ENCODE measurements around the gene DLGAP1. TPM values are rescaled to one million over a fixed set of nuclear protein-coding genes. Genes with fewer than 3 reads are reported as not detected.
A peak's percentile ranks its signal among the peaks of the same experiment; 100 is the strongest.

DLGAP1 gene
- total and polyA plus RNA-seq, 10 of the 15 experiments (the other 5 are each of a cell fraction or from before 2014, with no cell fraction given) = 0.23 to 27.6 (median 1.9) TPM

DNA sequence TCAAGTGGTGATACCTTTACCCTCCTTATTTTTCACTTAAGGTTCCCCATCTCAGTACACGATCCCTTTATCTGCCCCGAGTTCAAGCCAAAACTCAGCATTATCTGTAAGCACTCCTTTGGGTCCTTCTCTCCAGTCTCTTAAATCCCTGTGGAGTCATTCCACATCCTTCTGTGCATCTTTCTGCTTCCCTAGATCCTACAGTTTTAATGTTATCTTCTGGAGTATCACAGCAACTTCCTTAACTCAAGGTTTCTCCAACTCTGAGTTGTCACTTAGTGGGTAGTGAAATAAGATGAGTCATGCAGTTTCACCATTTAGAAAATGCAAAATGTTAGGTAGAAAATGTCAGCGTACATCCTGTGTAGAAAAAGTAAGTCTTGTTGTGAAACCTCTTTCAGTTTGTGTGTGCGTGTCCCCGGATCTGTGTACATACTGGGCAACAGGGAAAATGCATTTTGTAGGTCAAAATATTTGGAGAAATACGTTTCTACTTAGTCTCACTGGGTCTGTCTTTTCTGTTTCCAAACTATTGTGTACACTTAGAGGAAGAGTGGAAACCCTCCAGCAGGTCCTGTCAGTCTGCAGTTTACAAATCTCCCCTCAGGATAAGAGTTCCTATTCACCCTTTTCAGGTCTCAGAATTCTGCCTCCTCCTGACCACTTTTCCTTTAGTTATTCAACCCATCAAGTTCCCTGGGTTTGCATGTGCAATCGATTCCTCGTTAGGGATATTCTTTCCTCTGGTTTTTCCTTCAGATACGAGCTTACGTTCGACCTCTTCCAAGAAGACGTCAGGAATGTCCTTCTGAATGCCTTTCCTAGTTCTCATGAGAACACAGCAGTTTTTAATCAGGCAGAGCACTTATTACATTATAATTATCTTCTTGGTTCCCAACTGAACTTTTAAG lies 850.4 kb downstream of the DLGAP1 start:
- intact Hi-C loops (cut with micrococcal nuclease; ENCODE audit: unreplicated experiment) (loop anchor here (10.0 kb wide), 1 partner anchor 430 kb away; no protein-coding TSS in a partner anchor), in situ Hi-C loops (cut with MboI) (no loop called here)
- peak overlapping the region; percentile 56; the same call in 1 of the 2 replicates for H3K9ac ChIP-seq (ENCODE audit: control insufficient read depth, insufficient read depth, low read length)
- DNase-seq (ENCODE audit: low read depth, low spot score) (peak; percentile 80), ATAC-seq (peak; percentile 90), FAIRE-seq (peak; percentile 85)
- H4K20me1 ChIP-seq (ENCODE audit: control insufficient read depth, insufficient read depth) = no peaks in the 10 kb centered on the region
- peaks cover 25% of the 10 kb centered on the region for H3K4me1 ChIP-seq (ENCODE audit: control insufficient read depth, insufficient read depth, low read length)
- BruUV-seq (replicated peaks) = TSS peak; percentile 51
- ChIA-PET POLR2A (interaction anchor here (1.3 to 1.6 kb wide), 2 partner anchors 9 to 78 kb away, joined by 5 to 12 read pairs; no protein-coding TSS in a partner anchor), SMC1A (ENCODE audit: uncharacterized antibody, unreplicated experiment) (interaction anchor here (1.0 to 4.5 kb wide), 19 partner anchors 9 to 321 kb away, joined by 3 to 36 read pairs (median 5); no protein-coding TSS in a partner anchor), CTCF (interaction anchor here (0.9 to 4.9 kb wide), 12 partner anchors 9 to 322 kb away, joined by 3 to 44 read pairs (median 4); no protein-coding TSS in a partner anchor), RAD21 (ENCODE audit: unreplicated experiment) (interaction anchor here (1.0 to 2.1 kb wide), 7 partner anchors 8 to 326 kb away, joined by 4 to 18 read pairs (median 7); no protein-coding TSS in a partner anchor)
- H2AFZ ChIP-seq (ENCODE audit: control insufficient read depth, low read depth, low read length) = peak overlapping the region; percentile 84
- H3K9me3 ChIP-seq (replicated peaks; ENCODE audit: control insufficient read depth, insufficient read depth, low read length) = no peaks in the 10 kb centered on the region
- H3K79me2 ChIP-seq (ENCODE audit: control insufficient read depth, insufficient read depth, low read length) = no peaks in the 10 kb centered on the region
- WGBS (ENCODE audit: insufficient coverage, insufficient replicate concordance, low lambda C conversion rate, missing lambda C conversion rate) = 34% methylated on average over 12 of the region's 12 CpGs
- H3K27me3 ChIP-seq (replicated peaks in 1 of 2; ENCODE audit: control insufficient read depth in 2 of 2, insufficient read depth in 2 of 2, low read length in 1 of 2) = no peaks in the 10 kb centered on the region
- H3K4me3 ChIP-seq = peak overlapping the region; percentile 57
- peak overlapping the region; percentile 80 for H3K27ac ChIP-seq (ENCODE audit: control insufficient read depth, insufficient read depth)
- H3K4me2 ChIP-seq (ENCODE audit: control insufficient read depth, insufficient read depth) = peak overlapping the region; percentile 82
- no peaks in the 10 kb centered on the region for H3K36me3 ChIP-seq (ENCODE audit: control insufficient read depth in 2 of 2, insufficient read depth in 2 of 2, low read length in 1 of 2)
- TF ChIP-seq POLR2AphosphoS5 (IDR thresholded peaks at IDR 0.05; ENCODE audit: low read length) = 0 out of 2 replicates have a peak, but pooled peaks have one; percentile 45
- TF ChIP-seq NR2F1 (conservative IDR thresholded peaks at IDR 0.05) = peak; percentile 40
- peak; percentile 65 for TF ChIP-seq SKIL (IDR thresholded peaks at IDR 0.05; ENCODE audit: low read depth, poor library complexity, severe bottlenecking)
- TF ChIP-seq RUNX3 (IDR thresholded peaks at IDR 0.05; ENCODE audit: low read length) = peak; percentile 77
- 0 out of 2 replicates have a peak, but pooled peaks have one; percentile 16 for TF ChIP-seq TCF12 (IDR thresholded peaks at IDR 0.05; ENCODE audit: low read depth, low read length)
- TF ChIP-seq RELB (IDR thresholded peaks at IDR 0.05; ENCODE audit: low read depth) = peak; percentile 87
- peak; percentile 90 for TF ChIP-seq ATF7 (IDR thresholded peaks at IDR 0.05; ENCODE audit: low read depth)
- TF ChIP-seq, protein P1, sequence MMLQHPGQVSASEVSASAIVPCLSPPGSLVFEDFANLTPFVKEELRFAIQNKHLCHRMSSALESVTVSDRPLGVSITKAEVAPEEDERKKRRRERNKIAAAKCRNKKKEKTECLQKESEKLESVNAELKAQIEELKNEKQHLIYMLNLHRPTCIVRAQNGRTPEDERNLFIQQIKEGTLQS (IDR thresholded peaks at IDR 0.05; ENCODE audit: borderline replicate concordance, extremely low read depth, low read depth, low read length) = no peak
- TF ChIP-seq PKNOX1 (IDR thresholded peaks at IDR 0.05) = peak; percentile 69
- peak; percentile 86 for TF ChIP-seq JUNB (IDR thresholded peaks at IDR 0.05)
- TF ChIP-seq BCL11A (IDR thresholded peaks at IDR 0.05; ENCODE audit: low read depth, low read length) = peak; percentile 37; the same call in 1 of the 2 replicates
- peak; percentile 55; the same call in 1 of the 2 replicates for TF ChIP-seq ZNF207 (IDR thresholded peaks at IDR 0.05; ENCODE audit: borderline replicate concordance)
- TF ChIP-seq, protein P2, sequence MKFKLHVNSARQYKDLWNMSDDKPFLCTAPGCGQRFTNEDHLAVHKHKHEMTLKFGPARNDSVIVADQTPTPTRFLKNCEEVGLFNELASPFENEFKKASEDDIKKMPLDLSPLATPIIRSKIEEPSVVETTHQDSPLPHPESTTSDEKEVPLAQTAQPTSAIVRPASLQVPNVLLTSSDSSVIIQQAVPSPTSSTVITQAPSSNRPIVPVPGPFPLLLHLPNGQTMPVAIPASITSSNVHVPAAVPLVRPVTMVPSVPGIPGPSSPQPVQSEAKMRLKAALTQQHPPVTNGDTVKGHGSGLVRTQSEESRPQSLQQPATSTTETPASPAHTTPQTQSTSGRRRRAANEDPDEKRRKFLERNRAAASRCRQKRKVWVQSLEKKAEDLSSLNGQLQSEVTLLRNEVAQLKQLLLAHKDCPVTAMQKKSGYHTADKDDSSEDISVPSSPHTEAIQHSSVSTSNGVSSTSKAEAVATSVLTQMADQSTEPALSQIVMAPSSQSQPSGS (IDR thresholded peaks at IDR 0.05; ENCODE audit: low read length) = peak; percentile 79
- TF ChIP-seq DPF2 (IDR thresholded peaks at IDR 0.05) = peak; percentile 61
